ENCODE data around the gene OSBPL2.

DNA sequence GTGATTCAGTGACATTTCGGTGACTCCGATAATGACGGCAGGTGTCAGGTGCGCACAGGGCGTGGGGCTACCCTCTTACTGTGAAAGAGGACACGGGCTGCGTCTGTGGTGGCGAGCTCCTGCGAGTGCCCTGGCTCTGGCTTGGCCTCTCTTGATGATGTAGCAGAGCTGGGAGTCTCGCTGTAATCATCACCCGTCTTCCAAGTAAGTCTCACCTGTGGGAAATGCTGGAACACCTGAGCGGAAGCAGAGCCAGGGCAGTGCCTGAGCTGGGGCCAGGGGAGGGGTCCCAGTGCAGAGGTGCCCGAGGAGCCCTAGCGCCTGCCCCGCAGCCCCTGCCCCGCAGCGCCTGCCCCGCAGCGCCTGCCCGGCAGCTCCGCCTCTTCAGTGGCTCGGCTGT, 4.8 kb downstream of the OSBPL2 start:
- TF ChIP-seq POLR2A (IDR thresholded peaks at IDR 0.05) (no peak), EP300 (IDR thresholded peaks at IDR 0.05) (no peak)
- TF ChIP-seq, protein P1, sequence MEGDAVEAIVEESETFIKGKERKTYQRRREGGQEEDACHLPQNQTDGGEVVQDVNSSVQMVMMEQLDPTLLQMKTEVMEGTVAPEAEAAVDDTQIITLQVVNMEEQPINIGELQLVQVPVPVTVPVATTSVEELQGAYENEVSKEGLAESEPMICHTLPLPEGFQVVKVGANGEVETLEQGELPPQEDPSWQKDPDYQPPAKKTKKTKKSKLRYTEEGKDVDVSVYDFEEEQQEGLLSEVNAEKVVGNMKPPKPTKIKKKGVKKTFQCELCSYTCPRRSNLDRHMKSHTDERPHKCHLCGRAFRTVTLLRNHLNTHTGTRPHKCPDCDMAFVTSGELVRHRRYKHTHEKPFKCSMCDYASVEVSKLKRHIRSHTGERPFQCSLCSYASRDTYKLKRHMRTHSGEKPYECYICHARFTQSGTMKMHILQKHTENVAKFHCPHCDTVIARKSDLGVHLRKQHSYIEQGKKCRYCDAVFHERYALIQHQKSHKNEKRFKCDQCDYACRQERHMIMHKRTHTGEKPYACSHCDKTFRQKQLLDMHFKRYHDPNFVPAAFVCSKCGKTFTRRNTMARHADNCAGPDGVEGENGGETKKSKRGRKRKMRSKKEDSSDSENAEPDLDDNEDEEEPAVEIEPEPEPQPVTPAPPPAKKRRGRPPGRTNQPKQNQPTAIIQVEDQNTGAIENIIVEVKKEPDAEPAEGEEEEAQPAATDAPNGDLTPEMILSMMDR (IDR thresholded peaks at IDR 0.05): no peak
